MG63 (cell line): ENCODE measurements around the gene RBM8A. TPM values are rescaled to one million over a fixed set of nuclear protein-coding genes. Genes with fewer than 3 reads are reported as not detected.
"Not testable (repeated sequence)": the region's sequence is repeated elsewhere in the genome, so short reads cannot be mapped to it uniquely, and the experiment has no call there.

ENCODE experiments used
- DNase-seq: peaks from one replicate; pipeline ENCODE4 v3.0.0-alpha.2; 2020
- H3K27me3 ChIP-seq: fragments of 250-450 bp; sonication (Bioruptor Pico); 2 replicates; pipeline ENCODE4 v1.5.1; 2020; ENCODE audit warnings: mild to moderate bottlenecking, moderate library complexity
- H3K36me3 ChIP-seq: fragments of 250-450 bp; sonication (Bioruptor Pico); 2 replicates; pipeline ENCODE4 v1.5.1; 2020; ENCODE audit warnings: mild to moderate bottlenecking, moderate library complexity
- H3K4me3 ChIP-seq: fragments of 250-450 bp; sonication (Bioruptor Pico); 2 replicates; pipeline ENCODE4 v1.5.1; 2020; ENCODE audit warnings: mild to moderate bottlenecking, moderate library complexity
- H3K9me3 ChIP-seq: fragments of 250-450 bp; sonication (Bioruptor Pico); 2 replicates; pipeline ENCODE4 v1.5.1; 2020; ENCODE audit warnings: mild to moderate bottlenecking, moderate library complexity
- total RNA-seq: library from RNA; depleted of rRNA; stranded (reverse); fragments of >200 nt; shearing (Covaris generic); gene quantifications from 2 replicates; pipeline ENCODE4 v1.2.3, GENCODE V29; 2014; ENCODE audit warnings: low replicate concordance

The RBM8A gene
- total RNA-seq, 1 experiment from 2014 or later: 69.3 TPM

DNA sequence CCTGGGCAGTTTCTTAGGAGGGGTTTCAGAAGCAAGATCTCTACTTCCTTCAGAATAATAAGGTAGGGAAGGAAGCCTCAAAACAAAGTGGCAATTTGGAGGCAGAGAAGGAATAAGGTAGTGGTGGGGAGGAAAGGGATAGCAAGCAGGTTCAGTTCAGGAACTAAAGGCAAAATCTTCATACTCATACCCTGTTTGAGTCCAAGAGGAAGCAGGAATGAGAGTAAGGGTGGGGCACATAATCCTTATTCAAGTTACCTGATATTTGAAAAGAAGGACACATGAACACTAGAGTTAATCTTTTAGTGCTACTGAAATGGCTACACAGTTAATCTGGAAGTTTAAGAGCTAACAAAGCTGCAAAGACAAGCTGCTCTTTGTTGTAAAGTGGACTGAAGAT lies 8.4 kb upstream of the RBM8A start:
- H3K36me3 ChIP-seq: peaks cover 19% of the 10 kb centered on the region
- H3K4me3 ChIP-seq: no peak overlapping the region
- no peak for DNase-seq
- H3K27me3 ChIP-seq: no peaks in the 10 kb centered on the region
- H3K9me3 ChIP-seq: no peaks in the 10 kb centered on the region

DNA sequence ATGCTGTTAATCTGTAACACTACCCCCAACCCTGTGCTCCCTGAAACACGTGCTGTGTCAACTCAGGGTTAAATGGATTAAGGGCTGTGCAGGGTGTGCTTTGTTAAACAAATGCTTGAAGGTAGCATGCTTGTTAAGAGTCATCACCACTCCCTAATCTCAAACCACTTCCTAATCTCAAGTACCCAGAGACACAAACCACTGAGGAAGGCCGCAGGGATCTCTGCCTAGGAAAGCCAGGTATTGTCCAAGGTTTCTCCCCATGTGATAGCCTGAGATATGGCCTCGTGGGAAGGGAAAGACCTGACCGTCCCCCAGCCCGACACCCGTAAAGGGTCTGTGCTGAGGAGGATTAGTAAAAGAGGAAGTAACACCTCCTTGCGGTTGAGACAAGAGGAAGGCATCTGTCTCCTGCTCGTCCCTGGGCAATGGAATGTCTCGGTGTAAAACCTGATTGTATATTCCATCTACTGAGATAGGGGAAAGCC lies 5.3 kb upstream of the RBM8A start:
- not testable (repeated sequence) for H3K9me3 ChIP-seq, H3K27me3 ChIP-seq, DNase-seq, H3K4me3 ChIP-seq
- H3K36me3 ChIP-seq: peaks cover 21% of the 10 kb centered on the region

DNA sequence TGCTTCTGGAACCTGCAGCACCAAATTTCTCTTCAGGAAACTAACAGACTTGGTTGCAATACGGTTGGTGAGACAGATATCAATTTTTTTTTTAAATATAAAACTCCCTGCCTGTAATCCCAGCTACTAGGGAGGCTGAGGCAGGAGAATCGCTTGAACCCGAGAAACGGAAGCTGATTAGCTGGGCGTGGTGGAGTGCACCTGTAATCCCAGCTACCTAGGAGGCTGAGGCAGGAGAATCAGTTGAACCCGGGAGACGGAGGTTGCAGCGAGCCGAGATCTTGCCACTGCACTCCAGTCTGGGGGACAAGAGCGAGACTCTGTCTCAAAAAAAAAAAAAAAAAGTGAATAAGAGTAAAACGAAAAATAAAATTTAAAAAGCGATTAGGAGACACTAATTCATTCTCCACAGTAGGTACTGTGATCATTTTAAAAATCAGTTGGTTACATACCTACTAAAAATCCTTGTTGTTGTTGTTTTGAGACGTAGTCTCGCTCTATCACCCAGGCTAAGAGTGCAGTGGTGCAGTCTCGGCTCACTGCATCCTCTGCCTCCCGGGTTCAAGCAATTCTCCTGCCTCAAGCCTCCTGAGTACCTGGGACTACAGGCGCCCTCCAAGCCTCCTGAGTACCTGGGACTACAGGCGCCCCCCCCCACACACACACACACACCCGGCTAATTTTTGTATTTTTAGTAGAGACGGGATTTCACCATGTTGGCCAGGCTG lies 796 bp upstream of the RBM8A start:
- DNase-seq: no peak
- Histone ChIP-seq H3K27me3 (no peaks in the 10 kb centered on the region), H3K36me3 (peaks cover 23% of the 10 kb centered on the region), H3K4me3 (peak overlapping the region; percentile 73), H3K9me3 (no peaks in the 10 kb centered on the region)

DNA sequence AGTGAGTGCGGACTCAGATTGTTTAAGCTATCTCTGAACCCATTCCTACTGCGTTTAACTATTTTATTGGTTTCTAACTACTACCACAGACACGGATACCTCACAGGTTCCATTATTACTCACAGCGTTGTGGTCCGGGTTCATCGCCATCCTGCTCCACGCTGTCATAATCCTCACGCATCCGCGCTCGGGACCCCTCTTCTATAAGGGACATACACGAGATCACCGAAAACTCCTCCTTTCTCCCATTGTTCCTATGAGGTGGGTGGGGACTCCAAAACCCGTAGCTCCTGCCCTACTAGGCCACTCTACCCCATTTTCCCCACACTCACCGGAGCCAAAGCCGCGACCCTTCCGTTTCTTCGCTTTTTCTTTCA lies 610 bp downstream of the RBM8A start:
- DNase-seq: no peak
- H3K27me3 ChIP-seq: no peaks in the 10 kb centered on the region
- H3K9me3 ChIP-seq: no peaks in the 10 kb centered on the region
- peaks cover 28% of the 10 kb centered on the region for H3K36me3 ChIP-seq
- H3K4me3 ChIP-seq: peak overlapping the region; percentile 73

DNA sequence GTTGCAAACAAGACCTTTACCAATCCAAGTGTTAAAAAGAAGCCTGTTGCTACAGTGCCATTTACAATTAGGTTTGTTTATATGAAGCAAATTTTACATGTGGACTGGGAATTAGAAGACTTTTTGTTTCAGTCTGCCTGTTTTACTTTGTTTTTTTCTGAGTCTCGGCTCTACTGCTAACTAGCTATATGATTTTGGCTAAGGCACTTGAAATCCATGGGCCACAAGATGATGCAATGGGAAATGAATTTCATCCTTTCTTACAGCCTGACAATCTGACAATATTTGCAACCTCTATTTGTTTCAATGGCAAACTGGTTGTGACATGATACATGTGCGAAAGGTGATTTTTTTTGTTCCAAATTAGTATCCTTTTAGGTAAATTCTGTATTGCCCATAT lies 5.0 kb downstream of the RBM8A start:
- H3K36me3 ChIP-seq: peaks cover 29% of the 10 kb centered on the region
- H3K27me3 ChIP-seq: no peaks in the 10 kb centered on the region
- H3K4me3 ChIP-seq: no peak overlapping the region
- H3K9me3 ChIP-seq: no peaks in the 10 kb centered on the region
- DNase-seq: no peak

DNA sequence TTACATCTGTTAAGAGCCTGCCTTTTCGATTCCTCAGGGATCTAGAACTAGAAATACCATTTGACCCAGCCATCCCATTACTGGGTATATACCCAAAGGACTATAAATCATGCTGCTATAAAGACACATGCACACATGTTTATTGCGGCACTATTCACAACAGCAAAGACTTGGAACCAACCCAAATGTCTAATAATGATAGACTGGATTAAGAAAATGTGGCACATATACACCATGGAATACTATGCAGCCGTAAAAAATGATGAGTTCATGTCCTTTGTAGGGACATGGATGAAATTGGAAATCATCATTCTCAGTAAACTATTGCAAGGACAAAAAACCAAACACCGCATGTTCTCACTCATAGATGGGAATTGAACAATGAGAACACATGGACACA lies 7.0 kb downstream of the RBM8A start:
- H3K9me3 ChIP-seq, H3K4me3 ChIP-seq, H3K27me3 ChIP-seq, DNase-seq: not testable (repeated sequence)
- H3K36me3 ChIP-seq: peaks cover 28% of the 10 kb centered on the region

DNA sequence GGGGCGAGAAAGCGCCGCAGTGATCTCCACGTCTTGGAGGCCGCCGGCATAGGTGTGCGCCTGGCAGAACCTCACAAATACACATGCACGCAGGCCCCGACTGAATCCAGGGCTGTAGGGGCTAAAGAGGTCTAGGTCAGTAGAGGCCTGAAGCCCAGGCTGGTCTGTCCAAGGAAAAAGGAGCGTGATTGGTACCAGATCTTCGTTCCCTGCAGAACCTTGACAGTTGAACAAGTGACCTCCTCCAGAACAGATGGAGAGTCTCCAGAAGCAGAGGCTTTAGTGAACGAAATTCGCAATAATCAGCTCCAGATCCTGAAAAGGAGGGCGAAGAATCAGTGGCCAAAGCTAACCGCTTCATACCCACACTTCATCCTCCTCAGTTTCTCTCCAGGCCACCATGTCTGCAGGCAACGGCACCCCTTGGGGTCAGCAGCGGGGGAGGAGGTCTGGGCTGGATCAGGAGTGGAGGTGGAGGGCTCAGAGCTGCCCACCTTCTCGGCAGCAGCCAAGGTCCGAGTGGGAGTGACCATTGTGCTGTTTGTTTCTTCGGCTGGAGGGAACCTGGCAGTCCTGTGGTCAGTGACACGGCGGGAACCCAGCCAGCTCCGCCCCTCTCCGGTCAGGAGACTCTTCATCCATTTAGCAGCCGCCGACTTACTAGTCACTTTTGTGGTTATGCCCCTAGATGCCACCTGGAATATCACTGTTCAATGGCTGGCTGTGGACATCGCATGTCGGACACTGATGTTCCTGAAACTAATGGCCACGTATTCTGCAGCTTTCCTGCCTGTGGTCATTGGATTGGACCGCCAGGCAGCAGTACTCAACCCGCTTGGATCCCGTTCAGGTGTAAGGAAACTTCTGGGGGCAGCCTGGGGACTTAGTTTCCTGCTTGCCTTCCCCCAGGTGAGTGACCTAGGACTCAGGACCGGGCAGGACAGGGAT lies 8.0 kb downstream of the RBM8A start:
- Histone ChIP-seq H3K27me3 (no peaks in the 10 kb centered on the region), H3K9me3 (no peaks in the 10 kb centered on the region), H3K4me3 (peak overlapping the region; percentile 98), H3K36me3 (peaks cover 35% of the 10 kb centered on the region)
- peak; percentile 74 for DNase-seq

DNA sequence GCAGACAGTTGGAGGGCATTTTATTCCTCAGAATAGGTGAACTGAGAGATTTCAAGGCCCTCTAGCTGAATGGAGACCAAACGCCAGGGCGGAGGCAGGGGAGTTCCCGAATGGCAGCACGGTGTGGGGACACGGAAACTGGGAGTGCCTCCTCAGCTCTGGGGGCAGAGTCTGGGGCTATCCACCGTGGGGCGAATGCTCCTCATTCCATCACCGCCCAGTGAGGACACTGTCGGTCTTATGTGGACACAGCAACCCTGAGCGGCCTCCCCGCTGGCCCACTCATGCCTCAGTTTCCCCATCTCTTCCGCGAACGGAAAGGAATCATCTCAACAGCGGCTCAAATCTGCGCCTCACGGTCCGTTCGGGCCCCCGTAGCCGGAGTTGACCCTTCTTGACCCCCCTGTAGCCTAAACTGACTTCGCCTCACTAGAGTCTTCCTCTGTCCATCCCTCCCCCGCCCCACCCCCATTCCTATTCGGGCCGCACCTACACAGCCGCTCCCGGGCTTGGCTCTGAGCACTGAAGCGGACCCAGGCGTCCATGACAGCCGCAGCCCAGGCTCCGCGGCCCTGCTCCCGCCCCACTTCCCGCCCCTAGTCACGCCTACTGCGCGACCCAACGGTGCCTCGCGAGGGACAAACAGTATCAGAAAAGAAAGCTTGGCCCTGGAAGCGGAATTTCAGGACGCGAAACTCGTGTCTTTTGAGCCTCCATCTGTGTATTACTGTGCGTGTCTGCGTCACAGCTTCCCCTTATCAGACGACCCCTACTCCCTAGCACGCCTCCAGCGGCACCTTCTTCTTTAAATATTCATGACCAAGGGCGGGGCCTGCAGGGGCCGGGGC lies 8.9 kb downstream of the RBM8A start, which contains the start of gene PEX11B:
Gene PEX11B, minus strand, starts transcription at position 574 of the 848 bp plus-strand sequence. Its CDS starts 29 bp downstream, at position 545.
- DNase-seq: peak; percentile 90
- Histone ChIP-seq H3K4me3 (peak within 1 kb of the TSS; percentile 98), H3K36me3 (peaks cover 41% of the 10 kb centered on the region), H3K9me3 (no peaks in the 10 kb centered on the region), H3K27me3 (no peaks in the 10 kb centered on the region)

DNA sequence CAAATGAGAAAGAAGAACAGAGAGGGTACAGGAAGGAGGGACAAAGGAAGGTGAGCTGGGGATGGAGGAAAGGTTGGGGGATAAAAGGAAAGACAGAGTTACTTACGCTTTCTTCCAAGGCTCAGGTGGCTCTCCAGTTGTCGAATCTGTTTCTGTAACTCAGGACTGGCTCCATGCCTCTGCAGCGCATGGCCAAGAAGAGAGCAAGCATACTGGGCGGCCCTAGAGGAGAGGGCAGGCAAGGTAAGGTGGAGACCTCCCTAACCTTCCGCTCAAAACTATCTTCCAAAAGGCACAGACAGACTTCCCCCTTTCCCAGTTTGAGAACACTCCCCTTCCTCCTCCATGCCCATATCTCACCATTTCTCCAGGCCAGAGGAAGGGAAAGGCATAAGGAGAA lies 9.7 kb downstream of the RBM8A start:
- no peak for DNase-seq
- peak overlapping the region; percentile 98 for H3K4me3 ChIP-seq
- H3K36me3 ChIP-seq: peaks cover 39% of the 10 kb centered on the region
- H3K9me3 ChIP-seq: no peaks in the 10 kb centered on the region
- no peaks in the 10 kb centered on the region for H3K27me3 ChIP-seq

DNA sequence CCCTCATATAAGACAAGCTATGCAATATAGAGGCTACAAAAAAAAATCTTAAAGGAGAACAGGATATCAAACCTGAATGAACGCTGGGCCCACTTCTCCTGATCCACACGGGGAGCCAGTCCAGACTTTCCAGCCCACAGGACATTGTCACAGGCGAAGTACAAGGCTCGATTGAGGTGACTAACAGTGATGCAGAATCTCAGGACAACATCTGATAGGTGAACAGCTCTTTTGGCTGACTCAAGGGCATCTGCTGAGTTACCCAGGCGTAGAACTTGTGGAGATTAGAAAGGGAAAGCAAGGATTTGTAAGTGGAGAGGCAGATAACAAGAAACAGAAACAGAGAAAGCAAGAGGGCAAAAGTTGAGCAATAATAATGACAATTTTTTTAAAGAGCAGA lies 10.5 kb downstream of the RBM8A start:
- Histone ChIP-seq H3K27me3 (no peaks in the 10 kb centered on the region), H3K36me3 (peaks cover 37% of the 10 kb centered on the region), H3K4me3 (no peak overlapping the region), H3K9me3 (no peaks in the 10 kb centered on the region)
- no peak for DNase-seq

DNA sequence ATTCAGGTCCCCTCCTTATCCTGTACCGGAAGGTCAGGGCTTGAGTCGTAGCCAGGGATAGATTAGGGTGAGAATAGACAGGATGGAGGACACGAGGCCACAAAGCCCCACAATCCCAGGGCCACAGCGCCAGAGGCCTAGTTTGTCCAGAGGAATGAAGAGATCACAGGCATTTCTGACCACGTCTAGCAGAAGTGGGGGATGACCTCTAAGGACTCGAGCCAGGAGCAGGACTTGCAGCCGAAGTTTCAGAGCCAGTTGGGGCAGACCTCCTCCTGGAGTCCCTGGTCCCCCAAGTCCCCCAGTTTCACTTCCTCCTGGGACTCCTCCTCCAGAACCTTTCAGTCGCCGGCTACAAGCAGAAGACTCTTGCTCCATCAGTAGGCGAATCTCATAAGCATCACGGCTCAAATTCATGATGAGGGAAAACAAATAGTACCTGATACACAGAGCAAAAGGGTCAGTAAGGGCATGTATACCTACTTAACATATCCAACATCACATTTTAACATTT lies 15.1 kb downstream of the RBM8A start:
- Histone ChIP-seq H3K36me3 (peaks cover 42% of the 10 kb centered on the region), H3K27me3 (no peaks in the 10 kb centered on the region)
- no peak for DNase-seq

DNA sequence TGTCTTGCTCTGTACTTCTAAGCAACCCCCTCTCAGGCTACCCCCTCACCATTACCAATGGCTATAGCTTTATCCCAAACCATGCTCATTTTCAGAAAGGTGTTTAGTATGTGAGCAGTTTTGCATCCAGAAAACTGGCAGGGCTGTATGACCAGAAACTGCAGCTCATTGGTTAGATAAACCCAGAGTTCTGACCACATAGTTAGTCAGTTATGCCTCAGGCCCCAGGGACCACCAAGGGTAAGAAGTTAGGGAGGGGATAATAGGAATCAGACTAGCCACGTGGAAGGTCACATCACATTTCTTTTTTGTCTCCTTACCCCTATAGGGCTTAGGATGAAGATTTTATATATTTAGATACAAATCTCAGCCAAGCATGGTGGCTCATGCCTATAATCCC lies 18.6 kb downstream of the RBM8A start:
- Histone ChIP-seq H3K9me3 (no peaks in the 10 kb centered on the region), H3K36me3 (peaks cover 19% of the 10 kb centered on the region), H3K27me3 (no peaks in the 10 kb centered on the region), H3K4me3 (no peak overlapping the region)
- DNase-seq: no peak

More for the DNA sequence above, 15.1 kb downstream of the RBM8A start:
- H3K9me3 ChIP-seq: no peaks in the 10 kb centered on the region
- H3K4me3 ChIP-seq: no peak overlapping the region

DNA sequence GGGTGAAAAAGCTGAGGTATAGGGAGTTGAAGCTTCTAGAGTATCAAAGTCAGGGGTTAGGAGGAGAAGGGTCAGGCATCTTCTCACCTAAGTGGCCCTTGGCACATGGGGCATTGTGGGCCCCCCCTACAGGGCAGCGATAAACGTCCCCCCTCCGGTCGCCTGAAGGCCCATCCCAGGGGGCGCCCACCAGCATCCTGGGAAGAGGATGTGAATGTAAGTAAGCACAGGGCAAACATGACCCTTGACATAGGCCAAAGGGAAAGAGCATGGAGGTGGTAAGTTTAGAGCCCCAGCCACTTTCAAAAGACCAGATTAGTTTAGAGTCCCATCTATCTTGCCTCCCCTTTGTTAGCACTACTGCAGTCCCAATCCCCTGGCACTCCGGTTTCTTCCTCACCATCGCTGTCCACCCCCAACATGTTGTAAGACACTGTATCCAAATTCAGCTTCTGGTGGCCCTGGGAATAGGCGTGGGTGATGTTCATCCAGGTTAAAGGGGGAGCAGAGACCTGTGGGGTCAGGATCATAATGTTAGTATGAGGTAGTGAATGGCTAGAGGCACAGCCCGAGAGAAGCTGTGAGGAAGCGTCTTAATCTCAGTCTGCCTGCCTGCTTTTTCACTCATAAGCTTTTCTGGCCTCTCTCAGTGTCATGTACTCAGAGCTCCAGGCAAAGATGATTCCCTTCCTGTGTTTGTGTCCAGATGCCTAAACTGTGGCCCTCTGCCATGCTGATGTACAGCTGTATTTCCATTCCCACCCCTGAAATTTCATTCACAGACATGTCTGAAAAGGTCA lies 20.1 kb downstream of the RBM8A start:
- H3K36me3 ChIP-seq: peaks cover 14% of the 10 kb centered on the region
- peak; percentile 32 for DNase-seq
- no peaks in the 10 kb centered on the region for H3K27me3 ChIP-seq
- no peak overlapping the region for H3K4me3 ChIP-seq
- H3K9me3 ChIP-seq: no peaks in the 10 kb centered on the region

DNA sequence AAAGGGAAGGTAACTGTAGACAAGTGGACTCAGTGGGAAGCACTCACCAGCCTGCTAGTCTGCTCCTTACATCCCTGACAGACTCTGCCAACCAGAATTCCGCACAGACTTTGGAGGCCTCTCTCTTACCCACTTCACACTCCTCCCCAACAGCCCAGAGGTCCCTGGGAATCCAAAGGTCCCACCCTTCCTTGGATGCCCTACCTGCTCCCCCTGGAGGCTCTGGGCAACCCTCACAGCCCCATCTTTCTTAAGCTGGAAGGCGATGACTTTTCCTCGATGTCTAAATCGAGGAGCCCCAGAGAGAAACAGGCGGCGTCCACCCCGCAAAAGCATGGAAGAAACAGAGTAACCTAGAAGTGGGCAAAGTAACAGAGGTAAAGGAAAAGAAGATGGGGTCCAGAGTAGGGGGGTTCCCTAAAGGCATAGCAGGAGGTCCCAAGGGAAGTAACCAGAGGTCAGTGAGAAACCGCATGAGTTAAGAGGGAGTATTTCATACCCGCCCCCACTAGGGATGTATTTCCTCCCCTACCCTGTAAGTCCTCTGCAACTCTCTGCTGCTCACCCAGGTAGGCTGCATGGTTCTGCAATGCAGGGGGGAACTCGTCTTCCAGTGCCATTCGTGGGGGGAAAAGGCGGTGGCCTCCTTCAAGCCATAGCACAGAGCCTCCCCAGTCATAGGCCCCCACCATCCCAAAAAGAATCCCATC lies 25.8 kb downstream of the RBM8A start:
- no peak for DNase-seq
- Histone ChIP-seq H3K4me3 (no peak overlapping the region), H3K27me3 (no peaks in the 10 kb centered on the region), H3K36me3 (no peaks in the 10 kb centered on the region), H3K9me3 (no peaks in the 10 kb centered on the region)

DNA sequence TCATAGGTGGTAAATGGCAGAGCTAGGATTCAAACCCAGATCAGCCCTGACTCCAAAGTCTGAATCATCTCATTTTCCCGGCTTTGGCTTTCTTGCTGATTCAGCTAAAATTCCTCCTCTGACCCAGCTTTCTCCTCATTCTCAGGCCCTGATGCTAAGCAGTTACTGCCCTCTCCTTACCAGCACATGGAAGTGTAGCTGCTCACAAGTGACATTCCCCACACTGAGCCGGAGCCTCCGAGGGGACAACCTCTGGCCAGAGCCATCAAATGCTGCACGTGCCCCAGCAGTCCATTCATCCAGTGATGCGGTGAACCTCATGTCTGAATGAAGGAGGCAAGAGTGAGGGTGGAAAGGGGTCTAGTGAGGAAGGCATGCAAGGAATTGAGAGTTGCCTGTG lies 28.5 kb downstream of the RBM8A start:
- DNase-seq: no peak
- H3K36me3 ChIP-seq: no peaks in the 10 kb centered on the region
- H3K27me3 ChIP-seq: no peaks in the 10 kb centered on the region
- H3K4me3 ChIP-seq: no peak overlapping the region
- H3K9me3 ChIP-seq: no peaks in the 10 kb centered on the region
